KBM-7 (cell line): ENCODE measurements around the gene HIBADH.
A peak's percentile ranks its signal among the peaks of the same experiment; 100 is the strongest.
"Not testable (repeated sequence)": the region's sequence is repeated elsewhere in the genome, so short reads cannot be mapped to it uniquely, and the experiment has no call there.

Experiments
- DNase-seq: peaks from one replicate; pipeline ENCODE4 v3.0.0-alpha.2; 2015
- in situ Hi-C: fragments of 300-500 bp; cut with MboI; formaldehyde crosslinking; loops from 2 replicates; pipeline ENCODE4 v1.14.3; 2020; ENCODE audit warnings: low sequenced_read_pairs, low pct_unique_long_range_greater_than_20kb, mixed read lengths

HIBADH gene

DNA sequence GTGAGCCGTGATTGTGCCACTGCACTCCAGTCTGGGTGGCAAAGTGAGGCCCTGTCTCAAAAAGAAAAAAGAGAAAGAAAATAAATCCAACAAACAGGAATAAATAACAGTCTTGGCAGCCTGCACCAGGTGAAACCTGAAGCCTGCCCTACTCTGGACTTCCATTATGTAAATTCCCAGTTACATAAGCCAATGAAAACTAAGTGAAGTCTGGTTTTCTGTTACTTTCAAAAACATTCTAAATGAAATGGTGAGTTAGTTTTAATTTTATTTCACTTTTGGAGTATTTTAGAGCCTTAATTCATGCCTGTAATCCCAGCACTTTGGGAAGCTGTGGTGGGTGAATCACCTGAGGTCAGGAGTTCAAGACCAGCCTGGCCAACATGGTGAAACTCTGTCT is 22.5 kb upstream of the HIBADH start:
- DNase-seq = no peak
- in situ Hi-C loops = no loop called here

DNA sequence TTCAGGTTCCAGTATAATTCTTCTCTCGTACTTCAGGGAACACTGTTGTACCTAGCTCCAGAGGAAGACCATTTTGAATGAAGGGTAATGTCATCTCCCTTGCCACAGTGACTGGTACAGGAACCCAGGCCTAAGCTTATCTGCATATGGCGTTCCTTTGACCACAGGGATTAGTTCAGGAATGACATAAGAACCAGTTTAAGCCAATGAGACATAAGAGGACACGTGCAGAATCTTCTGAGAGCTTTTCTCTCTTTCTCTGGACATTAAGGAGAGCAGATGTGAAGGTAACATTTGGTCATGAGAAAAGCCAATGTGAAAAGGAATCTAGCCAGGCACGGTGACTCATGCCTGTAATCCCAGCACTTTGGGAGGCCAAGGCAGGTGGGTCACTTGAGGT is 21.8 kb upstream of the HIBADH start:
- DNase-seq = no peak
- in situ Hi-C loops = no loop called here

DNA sequence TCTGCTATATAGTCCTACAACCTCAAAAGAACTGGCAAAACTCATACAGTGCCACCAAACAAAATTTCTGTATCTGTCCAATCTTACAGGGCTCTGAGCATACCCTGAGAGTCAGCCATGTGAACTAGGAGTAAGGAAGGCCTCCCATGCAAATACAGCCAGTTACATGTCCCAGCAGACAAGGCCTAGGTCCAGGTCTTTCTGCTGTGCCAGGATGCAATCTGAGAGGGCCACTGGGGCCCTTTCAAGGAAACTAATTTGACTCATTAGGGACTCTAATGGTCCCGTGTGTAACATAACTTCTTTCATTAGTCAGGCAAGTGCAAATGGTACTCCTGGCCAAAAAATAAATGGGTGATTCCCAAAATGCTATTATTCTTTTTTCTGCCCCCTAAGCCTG is 17.9 kb upstream of the HIBADH start:
- in situ Hi-C loops = no loop called here
- no peak for DNase-seq

DNA sequence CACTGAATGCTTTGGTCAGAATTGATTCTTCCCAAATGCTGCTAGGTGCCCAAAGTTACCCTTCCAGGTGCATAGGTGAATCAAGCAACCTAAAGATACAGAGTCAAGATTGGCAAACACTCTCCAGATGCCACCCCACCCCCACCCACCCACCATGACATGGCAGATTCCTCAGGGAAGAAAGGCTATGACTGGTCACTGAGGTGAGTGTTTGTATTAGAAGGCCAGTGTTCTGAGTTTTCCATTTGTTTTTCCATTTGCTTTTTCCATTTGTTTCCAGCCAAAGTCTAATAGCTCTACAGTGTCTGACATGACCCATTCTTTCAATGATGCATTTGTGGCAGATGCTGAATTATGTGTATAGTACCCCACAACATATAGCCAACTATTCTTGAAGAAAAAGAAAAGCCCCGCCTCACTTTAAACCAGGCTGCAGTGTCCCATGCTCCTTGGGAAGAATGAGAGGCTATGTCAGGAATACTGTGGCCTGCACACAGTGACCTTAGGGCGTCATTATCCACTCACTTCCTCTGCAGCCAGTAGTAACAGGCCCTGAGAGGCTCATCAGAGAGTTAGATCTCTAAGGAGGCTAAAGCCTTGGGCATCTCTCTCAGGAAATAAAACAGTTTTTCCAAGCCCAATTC is 16.1 kb upstream of the HIBADH start:
- in situ Hi-C loops = no loop called here
- DNase-seq = no peak

DNA sequence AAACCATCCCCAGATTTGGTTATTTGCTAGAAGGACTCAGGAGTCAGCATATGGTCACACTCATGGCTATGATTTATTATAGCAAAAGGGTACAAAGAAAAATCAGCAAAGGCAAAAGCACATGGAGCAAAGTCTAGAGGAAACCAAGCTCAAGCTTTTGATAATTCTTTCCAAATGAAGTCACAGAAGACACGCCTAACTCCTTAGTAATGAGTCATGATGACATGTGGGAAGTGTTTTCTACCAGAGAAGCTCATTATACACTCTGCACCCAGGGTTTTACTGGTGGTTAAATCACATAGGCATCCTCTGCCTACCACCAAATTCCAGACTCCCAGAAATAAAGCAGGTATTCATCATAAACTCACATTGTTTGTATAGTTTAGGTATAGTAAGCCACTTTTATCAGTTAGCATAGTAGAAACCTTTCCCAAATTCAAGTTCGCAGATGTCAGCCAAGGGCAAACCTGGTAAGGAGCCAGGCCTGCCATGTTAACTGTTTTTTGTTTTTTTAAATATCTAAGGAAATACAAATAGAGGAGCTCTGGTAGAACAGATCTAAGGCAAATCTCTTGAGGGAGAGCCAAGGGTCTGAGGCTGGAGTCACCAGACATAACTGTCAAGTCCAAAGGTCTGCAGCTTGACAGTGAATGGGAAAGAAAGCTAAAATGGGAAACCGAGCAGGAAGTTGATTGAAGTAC is 15.4 kb upstream of the HIBADH start:
- in situ Hi-C loops = no loop called here
- DNase-seq = no peak

DNA sequence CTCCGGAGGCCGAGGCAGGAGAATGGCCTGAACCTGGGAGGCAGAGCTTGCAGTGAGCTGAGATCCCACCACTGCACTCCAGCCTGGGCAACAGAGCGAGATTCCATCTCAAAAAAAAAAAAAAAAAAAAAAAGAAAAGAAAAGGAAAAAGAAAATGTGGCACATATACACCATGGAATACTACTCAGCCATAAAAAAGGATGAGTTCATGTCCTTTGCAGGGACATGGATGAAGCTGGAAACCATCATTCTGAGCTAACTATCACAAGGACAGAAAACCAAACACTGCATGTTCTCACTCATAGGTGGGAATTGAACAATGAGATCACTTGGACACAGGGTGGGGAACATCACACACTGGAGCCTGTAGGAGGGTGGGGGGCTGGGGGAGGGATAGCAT is 11.4 kb upstream of the HIBADH start:
- DNase-seq, in situ Hi-C loops: not testable (repeated sequence)

DNA sequence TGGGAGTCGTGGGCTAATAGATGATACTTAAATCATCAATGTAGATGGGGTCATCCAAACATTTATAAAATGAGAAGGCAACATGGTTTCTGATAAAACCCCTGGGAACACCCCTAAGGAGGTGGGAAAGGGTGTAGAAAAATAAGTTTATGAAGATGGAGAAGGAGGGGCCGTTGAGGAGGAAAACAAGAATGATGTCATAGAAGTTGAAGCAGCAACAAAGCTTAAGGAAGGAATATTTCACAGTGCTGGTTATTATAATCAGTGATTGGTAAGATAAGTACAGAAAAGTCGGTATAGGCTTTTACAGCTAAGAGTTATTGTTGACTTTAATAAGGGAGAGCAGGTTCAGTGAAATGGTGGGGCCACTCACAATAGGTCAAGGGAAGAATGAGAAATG is 9.0 kb upstream of the HIBADH start:
- in situ Hi-C loops = no loop called here
- no peak for DNase-seq

DNA sequence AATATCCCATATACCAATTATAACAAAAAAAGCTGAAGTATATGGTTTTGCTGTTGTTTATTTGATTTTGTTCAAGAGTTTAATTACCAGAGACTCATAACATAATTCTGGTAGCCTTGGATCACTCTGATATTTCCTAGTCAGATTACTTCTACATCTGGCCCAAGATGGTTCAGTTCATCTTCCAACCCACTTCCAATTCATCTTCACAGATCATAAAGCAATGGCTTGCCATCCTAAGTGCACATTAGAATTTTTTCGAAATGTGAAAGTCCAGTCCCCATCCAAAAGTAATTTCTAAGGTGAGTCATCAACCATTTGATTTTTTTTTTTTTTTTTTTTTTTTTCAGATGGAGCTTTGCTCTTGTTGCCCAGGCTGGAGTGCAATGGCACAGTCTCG is 8.0 kb upstream of the HIBADH start:
- DNase-seq = no peak
- in situ Hi-C loops = no loop called here

DNA sequence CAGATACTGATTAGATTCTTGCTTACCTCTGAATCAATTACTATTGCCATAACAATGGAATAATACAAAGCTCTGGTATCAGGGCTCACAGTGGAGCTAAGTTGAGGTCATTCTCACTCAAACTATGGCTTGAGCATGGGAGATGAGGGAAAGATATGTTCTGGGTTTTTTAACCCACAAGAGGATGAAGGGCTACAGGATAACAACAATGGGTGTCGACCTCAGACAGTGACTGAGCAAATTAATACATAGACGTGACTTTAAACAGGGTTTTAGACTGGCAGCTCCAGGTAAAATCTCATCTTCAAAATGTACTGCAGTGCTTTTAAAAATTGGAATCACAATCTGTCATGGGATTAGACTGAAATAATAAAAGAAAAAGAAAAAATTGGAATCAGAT is 7.5 kb upstream of the HIBADH start:
- in situ Hi-C loops = no loop called here
- DNase-seq = no peak

DNA sequence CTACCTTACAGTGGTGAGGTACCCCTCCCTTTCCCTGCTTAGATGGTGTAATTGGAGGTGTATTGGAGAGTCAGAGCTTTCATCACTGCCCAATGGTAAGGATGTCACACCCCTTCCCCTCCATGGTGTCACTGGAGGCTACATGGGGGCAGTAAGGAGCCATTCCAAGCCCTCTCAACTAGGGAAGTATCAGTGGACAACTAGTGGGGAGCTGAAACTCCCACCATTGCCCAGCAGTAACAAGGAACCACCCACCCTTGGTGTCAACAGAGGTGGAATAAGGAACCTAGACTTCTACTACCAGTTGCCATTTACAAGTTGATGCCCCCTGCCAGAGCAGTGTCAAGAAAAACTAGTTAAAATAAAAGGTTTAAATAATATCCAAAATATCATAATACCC is 2.8 kb upstream of the HIBADH start:
- DNase-seq = no peak
- in situ Hi-C loops = no loop called here

DNA sequence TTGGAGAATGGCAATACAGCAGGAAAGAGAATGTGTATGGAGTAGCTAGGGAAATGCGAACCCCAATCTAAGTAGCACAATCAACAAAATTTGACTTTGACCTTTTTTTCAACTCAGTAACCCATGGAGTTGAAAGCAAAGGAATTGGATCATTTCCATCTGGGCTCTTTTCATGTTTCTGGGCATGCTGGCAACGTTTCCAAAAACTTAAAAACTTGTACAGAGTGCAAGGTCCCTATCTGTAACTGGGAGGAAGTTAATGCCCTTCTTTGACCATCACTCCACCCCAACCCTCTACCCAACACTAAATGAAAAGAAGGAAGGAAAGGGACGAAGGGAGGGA is 1.3 kb upstream of the HIBADH start:
- peak; percentile 29 for DNase-seq
- in situ Hi-C loops = no loop called here

DNA sequence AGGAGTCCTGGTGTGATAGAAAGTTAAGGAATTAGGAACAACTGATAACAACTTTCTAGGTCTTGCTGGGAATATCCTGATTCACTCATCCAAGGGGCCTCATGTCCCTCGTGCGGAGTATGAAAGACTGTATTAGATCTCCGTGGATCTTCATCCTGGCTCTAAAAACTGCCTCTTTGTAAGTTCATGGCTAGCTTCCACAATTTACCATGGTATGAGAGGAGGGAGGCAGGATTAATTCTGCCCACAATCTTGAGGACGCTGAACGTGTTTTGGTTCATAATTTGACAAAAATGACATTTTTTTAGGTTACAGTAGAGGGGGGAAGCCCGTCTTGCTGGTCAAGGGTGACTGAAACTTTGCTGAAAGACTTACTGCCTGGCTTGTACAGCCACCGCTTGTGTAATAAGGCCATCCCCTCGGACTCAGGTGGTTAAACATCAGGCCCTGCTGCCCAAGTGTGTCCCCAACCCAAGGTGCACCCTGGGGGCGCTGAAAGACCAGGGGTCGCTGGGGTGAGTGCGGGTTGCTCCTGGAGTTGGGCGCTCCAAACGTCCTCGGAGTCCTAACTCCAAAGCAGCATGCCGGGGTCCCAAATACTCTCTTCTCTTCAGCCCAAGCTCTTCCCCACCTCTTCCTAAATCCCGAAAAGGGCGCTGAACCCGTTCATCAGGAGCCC is 733 bp downstream of the HIBADH start:
- in situ Hi-C loops = no loop called here
- DNase-seq = peak; percentile 44

DNA sequence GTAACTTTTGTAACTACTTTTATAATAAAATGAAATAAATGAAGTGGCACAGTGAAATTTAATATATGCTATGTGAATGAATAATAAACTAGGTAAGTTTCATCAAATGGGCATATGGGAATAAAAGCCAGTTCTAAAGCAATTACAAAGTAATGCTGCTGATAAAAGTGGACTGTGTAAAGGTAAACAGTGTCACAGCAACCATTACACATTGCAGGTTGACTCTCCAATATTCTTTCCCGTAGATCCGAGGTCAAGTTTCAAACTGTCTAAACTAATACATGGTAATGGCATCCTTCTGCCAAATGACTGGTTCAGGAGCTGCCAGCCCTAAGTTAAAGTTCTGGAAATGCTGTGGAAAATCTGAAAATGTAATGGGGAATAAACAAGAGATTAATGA is 6.0 kb downstream of the HIBADH start:
- no peak for DNase-seq
- in situ Hi-C loops = no loop called here

DNA sequence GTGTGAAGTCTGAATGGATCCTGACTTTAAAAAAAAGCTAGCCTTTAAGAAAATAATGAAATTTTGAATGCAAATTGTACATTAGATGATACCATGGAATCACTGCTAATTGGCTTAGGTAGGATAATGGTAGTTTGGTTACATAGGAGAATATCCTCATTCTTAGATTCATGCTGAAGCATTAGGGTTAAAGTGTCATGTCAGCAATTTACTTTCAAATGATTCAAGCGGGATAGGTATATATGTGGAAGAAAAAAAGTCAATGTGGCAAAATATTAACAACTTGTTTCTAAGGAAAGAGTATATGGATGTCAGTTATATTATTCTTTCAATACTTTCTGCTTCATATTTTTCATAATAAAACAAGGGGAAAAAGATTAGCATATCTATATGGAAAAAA is 7.5 kb downstream of the HIBADH start:
- DNase-seq = no peak
- in situ Hi-C loops = no loop called here

DNA sequence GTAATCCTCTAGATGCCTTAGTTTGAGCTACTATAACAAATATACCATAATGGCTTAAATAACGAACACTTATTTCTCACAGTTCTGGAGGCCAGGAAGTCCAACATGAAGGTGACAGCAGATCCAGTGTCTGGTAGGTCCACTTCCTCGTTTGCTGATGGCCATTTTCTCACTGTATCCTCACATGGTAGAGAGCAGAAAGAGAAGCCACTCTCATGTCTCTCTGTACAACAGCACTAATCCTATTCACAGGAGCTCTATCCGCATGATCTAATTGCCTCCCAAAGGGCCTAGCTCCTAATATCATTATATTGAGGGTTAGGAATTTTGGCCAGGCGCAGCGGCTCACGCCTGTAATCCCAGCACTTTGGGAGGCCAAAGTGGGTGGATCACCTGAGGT is 10.2 kb downstream of the HIBADH start:
- no peak for DNase-seq
- in situ Hi-C loops = no loop called here

DNA sequence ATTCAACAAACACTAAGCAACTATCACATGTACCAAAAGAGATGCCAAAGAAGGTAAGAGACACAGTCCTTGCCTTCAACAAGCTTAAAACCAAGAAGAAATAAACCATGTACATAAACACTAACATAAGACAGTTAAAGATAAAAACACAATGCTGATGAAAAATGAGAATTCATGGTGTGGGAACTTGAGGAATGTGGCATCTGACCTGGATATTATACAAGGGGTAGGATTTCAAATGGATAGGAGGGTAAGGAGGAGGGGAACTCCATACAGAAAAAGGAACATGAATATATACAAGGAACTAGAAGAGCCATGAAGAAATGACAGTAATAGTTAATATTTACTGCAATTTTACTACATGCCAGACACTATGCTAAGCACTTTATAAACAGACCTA is 11.0 kb downstream of the HIBADH start:
- in situ Hi-C loops = no loop called here
- DNase-seq = no peak

DNA sequence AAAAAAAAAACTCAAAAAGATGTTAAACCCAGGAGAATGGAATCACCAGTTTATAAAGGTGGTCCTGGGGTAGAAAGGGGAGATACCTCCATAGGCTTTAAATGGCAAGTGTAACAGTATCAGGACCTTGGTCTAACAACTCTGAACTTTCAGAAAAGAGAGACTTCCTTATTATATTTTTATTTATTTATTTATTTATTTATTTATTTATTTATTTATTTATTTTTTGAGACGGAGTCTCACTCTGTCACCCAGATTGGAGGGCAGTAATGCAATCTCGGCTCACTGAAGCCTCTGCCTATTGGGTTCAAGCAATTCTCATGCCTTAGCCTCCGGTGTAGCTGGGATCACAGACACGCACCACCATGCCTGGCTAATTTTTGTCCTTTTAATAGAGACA is 12.4 kb downstream of the HIBADH start:
- DNase-seq = no peak
- in situ Hi-C loops = no loop called here

DNA sequence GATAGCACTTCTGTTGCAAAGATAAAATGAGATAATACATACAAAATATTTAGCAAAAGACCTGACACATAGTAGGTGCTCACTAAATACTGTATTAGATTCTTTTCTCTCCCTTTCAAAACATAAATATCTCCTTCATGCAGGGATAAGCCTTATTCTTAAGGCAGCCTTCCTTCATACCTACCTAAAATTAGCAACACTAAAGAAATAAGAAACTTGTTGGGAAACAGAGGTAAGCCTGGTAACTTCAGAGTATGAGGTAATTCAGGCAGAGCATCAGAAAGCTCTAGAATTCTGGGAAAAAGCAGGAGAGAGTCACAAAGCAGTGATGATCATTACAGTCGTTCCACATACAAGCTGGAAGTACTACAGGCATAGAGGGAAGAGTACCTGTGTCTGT is 15.2 kb downstream of the HIBADH start:
- in situ Hi-C loops = no loop called here
- DNase-seq = no peak

DNA sequence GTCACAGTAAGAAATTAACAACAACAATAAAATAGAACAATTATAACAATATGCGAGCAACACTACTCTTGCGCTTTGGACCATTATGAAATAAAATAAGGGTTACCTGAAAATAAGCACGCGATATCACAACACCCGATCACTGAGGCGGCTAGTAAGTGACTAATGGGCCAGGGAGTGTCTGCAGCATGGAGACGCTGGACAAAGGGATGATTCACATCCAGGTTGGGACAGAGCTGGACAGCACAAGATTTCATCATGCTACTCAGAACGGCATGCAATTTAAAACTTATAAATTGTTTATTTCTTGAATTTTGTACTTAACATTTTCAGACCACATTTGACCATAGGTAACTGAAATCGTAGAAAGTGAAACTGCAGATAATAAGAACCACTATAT is 15.6 kb downstream of the HIBADH start:
- no peak for DNase-seq
- in situ Hi-C loops = no loop called here

DNA sequence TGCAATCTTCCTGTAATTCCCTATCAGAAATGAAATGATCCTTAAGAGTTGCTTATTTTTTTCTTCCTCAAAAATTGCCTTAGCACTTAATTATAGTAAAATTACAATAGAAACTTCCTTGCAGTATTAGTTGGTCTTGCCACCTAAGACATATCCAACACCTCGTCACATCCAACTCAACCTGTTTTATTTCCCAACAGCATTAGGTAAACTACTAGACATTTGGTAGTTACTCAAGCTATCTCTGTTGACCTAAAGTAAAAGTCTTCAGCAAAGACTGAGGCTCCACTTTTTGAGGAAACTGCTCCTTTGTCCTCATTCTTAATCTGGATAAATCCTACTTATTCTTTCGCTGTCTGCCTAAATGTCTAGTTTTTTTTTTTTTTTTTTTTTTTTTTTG is 20.4 kb downstream of the HIBADH start:
- no peak for DNase-seq
- in situ Hi-C loops = no loop called here
